Measurements from ENCODE around the gene EXOSC5.

- TF ChIP-seq POLR2AphosphoS5 (IDR thresholded peaks at IDR 0.05; ENCODE audit: borderline replicate concordance, low read depth, low read length), result no peak
- no peak for TF ChIP-seq EZH2 (IDR thresholded peaks at IDR 0.05)
These were observed 32.4 kb downstream of the EXOSC5 start for GRCh38 chr19:41364524-41365391.

Data from SK-N-MC (cell line).